Astrocyte (in vitro differentiated cells and primary cell): Measurements from ENCODE around the gene SERPINF2. TPM values are rescaled to one million over a fixed set of nuclear protein-coding genes. Genes with fewer than 3 reads are reported as not detected.

ENCODE experiments used
- DNase-seq: peaks from one replicate; pipeline ENCODE4 v3.0.0-alpha.2; 2010; ENCODE audit warnings: low read depth
- FAIRE-seq: peaks from 2 replicates; lab custom pipeline; 2011; peaks lifted over from hg19 to GRCh38; lab: Jason Lieb, UNC
- H2AFZ ChIP-seq: 2 replicates; pipeline ENCODE4 v1.6.0; 2012; ENCODE audit warnings: low read depth, low read length, inconsistent platforms
- H3K27ac ChIP-seq: 2 replicates; pipeline ENCODE4 v1.5.1; 2011; ENCODE audit warnings: low read depth, low read length, inconsistent platforms
- H3K27me3 ChIP-seq: 2 replicates; pipeline ENCODE4 v1.6.0; 2011; ENCODE audit warnings: low read length, inconsistent platforms; ENCODE audit not compliant: insufficient read depth
- H3K36me3 ChIP-seq: 2 replicates; pipeline ENCODE4 v1.5.1; 2011; ENCODE audit warnings: low read length, inconsistent platforms; ENCODE audit not compliant: insufficient read depth
- H3K4me1 ChIP-seq: 2 replicates; pipeline ENCODE4 v1.5.1; 2011; ENCODE audit warnings: low read length, inconsistent platforms; ENCODE audit not compliant: insufficient read depth
- H3K4me2 ChIP-seq: 2 replicates; pipeline ENCODE4 v1.6.0; 2012; ENCODE audit warnings: low read length, inconsistent platforms
- H3K4me3 ChIP-seq: 2 replicates; pipeline ENCODE4 v1.5.1; 2011; ENCODE audit warnings: low read depth, mild to moderate bottlenecking, low read length, inconsistent platforms; ENCODE audit not compliant: insufficient read depth
- H3K79me2 ChIP-seq: 2 replicates; pipeline ENCODE4 v1.6.0; 2012; ENCODE audit warnings: mild to moderate bottlenecking, low read length, inconsistent platforms; ENCODE audit not compliant: insufficient read depth
- H3K9ac ChIP-seq: 2 replicates; pipeline ENCODE4 v1.6.0; 2012; ENCODE audit warnings: mild to moderate bottlenecking, low read length, inconsistent platforms
- H3K9me3 ChIP-seq: 2 replicates; pipeline ENCODE4 v1.5.1; 2012; ENCODE audit warnings: low read depth, mild to moderate bottlenecking, low read length, inconsistent platforms; ENCODE audit not compliant: insufficient read depth
- H4K20me1 ChIP-seq: 2 replicates; pipeline ENCODE4 v1.6.0; 2012; ENCODE audit warnings: low read length, inconsistent platforms; ENCODE audit not compliant: insufficient read depth
- H3K27ac Mint-ChIP-seq: one replicate; pipeline ENCODE4 v1.8.0; 2021; ENCODE audit warnings: mild to moderate bottlenecking, mixed read lengths; ENCODE audit not compliant: unreplicated experiment
- H3K27me3 Mint-ChIP-seq: one replicate; pipeline ENCODE4 v1.8.0; 2021; ENCODE audit warnings: low read depth, mixed read lengths; ENCODE audit not compliant: unreplicated experiment
- H3K36me3 Mint-ChIP-seq: one replicate; pipeline ENCODE4 v1.8.0; 2021; ENCODE audit warnings: low read depth, mixed read lengths; ENCODE audit not compliant: unreplicated experiment
- H3K4me1 Mint-ChIP-seq: one replicate; pipeline ENCODE4 v1.8.0; 2021; ENCODE audit warnings: low read depth, mixed read lengths; ENCODE audit not compliant: unreplicated experiment
- H3K4me3 Mint-ChIP-seq: one replicate; pipeline ENCODE4 v1.8.0; 2021; ENCODE audit warnings: mild to moderate bottlenecking, moderate library complexity, mixed read lengths; ENCODE audit not compliant: unreplicated experiment
- H3K9me3 Mint-ChIP-seq: one replicate; pipeline ENCODE4 v1.8.0; 2021; ENCODE audit warnings: mild to moderate bottlenecking, mixed read lengths; ENCODE audit not compliant: unreplicated experiment
- CTCF ChIP-seq: IDR thresholded peaks from 2 replicates; pipeline ENCODE4 v1.5.1; 2011; ENCODE audit warnings: low read depth, mild to moderate bottlenecking, inconsistent platforms, low read length, moderate library complexity; ENCODE audit not compliant: insufficient read depth
- EZH2 ChIP-seq: IDR thresholded peaks from 2 replicates; pipeline ENCODE4 v1.6.1; 2012; ENCODE audit warnings: mild to moderate bottlenecking, low read length, inconsistent platforms; ENCODE audit not compliant: insufficient read depth
- total RNA-seq: library from RNA; stranded (reverse); gene quantifications from 2 replicates; pipeline ENCODE4 v1.2.1, GENCODE V29; 2021

SERPINF2 gene
- total RNA-seq, 1 donor from 2014 or later: 0.11 TPM

GRCh38 chr17:1754430-1755112 lies 11.9 kb downstream of the SERPINF2 start:
- Mint-ChIP-seq H3K27me3 (peaks cover 12% of the 10 kb centered on the region), H3K4me3 (no peak overlapping the region), H3K4me1 (no peaks in the 10 kb centered on the region), H3K36me3 (no peaks in the 10 kb centered on the region), H3K9me3 (no peaks in the 10 kb centered on the region), H3K27ac (no peak overlapping the region)
- no peak overlapping the region for H3K4me2 ChIP-seq
- H3K9me3 ChIP-seq: no peaks in the 10 kb centered on the region
- H3K9ac ChIP-seq: no peak overlapping the region
- FAIRE-seq: no peak
- no peak overlapping the region for H2AFZ ChIP-seq
- no peaks in the 10 kb centered on the region for H3K36me3 ChIP-seq
- H3K79me2 ChIP-seq: no peaks in the 10 kb centered on the region
- no peaks in the 10 kb centered on the region for H4K20me1 ChIP-seq
- H3K27ac ChIP-seq: no peak overlapping the region
- TF ChIP-seq CTCF (no peak), EZH2 (no peak)
- no peak overlapping the region for H3K4me3 ChIP-seq
- no peaks in the 10 kb centered on the region for H3K4me1 ChIP-seq
- H3K27me3 ChIP-seq: peaks cover 4% of the 10 kb centered on the region
- DNase-seq: no peak

- Histone ChIP-seq H3K9ac (no peak overlapping the region), H3K4me3 (no peak overlapping the region), H4K20me1 (no peaks in the 10 kb centered on the region), H3K27ac (no peak overlapping the region), H3K27me3 (peaks cover 4% of the 10 kb centered on the region), H3K9me3 (no peaks in the 10 kb centered on the region), H3K79me2 (no peaks in the 10 kb centered on the region), H2AFZ (no peak overlapping the region), H3K4me2 (no peak overlapping the region), H3K4me1 (no peaks in the 10 kb centered on the region), H3K36me3 (no peaks in the 10 kb centered on the region)
- H3K9me3 Mint-ChIP-seq: no peaks in the 10 kb centered on the region
- H3K36me3 Mint-ChIP-seq: no peaks in the 10 kb centered on the region
- DNase-seq (no peak), FAIRE-seq (no peak)
- H3K27ac Mint-ChIP-seq: no peak overlapping the region
- TF ChIP-seq EZH2 (no peak), CTCF (no peak)
- no peak overlapping the region for H3K4me3 Mint-ChIP-seq
- peaks cover 12% of the 10 kb centered on the region for H3K27me3 Mint-ChIP-seq
- H3K4me1 Mint-ChIP-seq: no peaks in the 10 kb centered on the region
These were observed 12.7 kb downstream of the SERPINF2 start for GRCh38 chr17:1755252-1755826.

- Mint-ChIP-seq H3K4me3 (no peak overlapping the region), H3K36me3 (no peaks in the 10 kb centered on the region), H3K27me3 (peaks cover 11% of the 10 kb centered on the region), H3K27ac (no peak overlapping the region), H3K4me1 (no peaks in the 10 kb centered on the region), H3K9me3 (no peaks in the 10 kb centered on the region)
- no peak overlapping the region for H3K4me3 ChIP-seq
- H3K4me2 ChIP-seq: no peak overlapping the region
- no peak overlapping the region for H3K27ac ChIP-seq
- TF ChIP-seq EZH2 (no peak), CTCF (no peak)
- no peaks in the 10 kb centered on the region for H3K9me3 ChIP-seq
- no peak overlapping the region for H3K9ac ChIP-seq
- no peaks in the 10 kb centered on the region for H4K20me1 ChIP-seq
- FAIRE-seq (no peak), DNase-seq (no peak)
- H3K36me3 ChIP-seq: no peaks in the 10 kb centered on the region
- no peak overlapping the region for H2AFZ ChIP-seq
- H3K79me2 ChIP-seq: no peaks in the 10 kb centered on the region
- H3K27me3 ChIP-seq: peaks cover 4% of the 10 kb centered on the region
- H3K4me1 ChIP-seq: no peaks in the 10 kb centered on the region
These were observed 13.2 kb downstream of the SERPINF2 start for GRCh38 chr17:1755827-1756262.
